MCF 10A (cell line): ENCODE results near the gene C5orf46. TPM values are rescaled to one million over a fixed set of nuclear protein-coding genes. Genes with fewer than 3 reads are reported as not detected.

Experiments used
- BruUV-seq: library from RNA; stranded (reverse); fragments of 400-500 nt; replicated peaks from 2 replicates; lab custom pipeline; 2021; lab: Mats Ljungman, UMichigan
- CTCF ChIA-PET: fragments of 300-600 bp; sonication (Branson Sonifier 250); formaldehyde crosslinking; extraction: SDS; loops from one replicate; lab custom pipeline; 2021; ENCODE audit warnings: antibody characterized with exemption, inconsistent platforms; lab: Yijun Ruan, JAX
- POLR2A ChIA-PET: fragments of 300-600, 350-650 bp; sonication (Branson Sonifier 250); formaldehyde crosslinking; extraction: SDS; loops from one replicate; lab custom pipeline; 2020; ENCODE audit warnings: antibody characterized with exemption, inconsistent platforms; lab: Yijun Ruan, JAX
- DNase-seq: peaks from one replicate; pipeline ENCODE4 v3.0.0-alpha.2; 2018; ENCODE audit not compliant: unreplicated experiment
- H3K27ac Mint-ChIP-seq: one replicate; pipeline ENCODE4 v1.8.0; 2022; ENCODE audit warnings: mild to moderate bottlenecking, low read depth, mixed read lengths; ENCODE audit not compliant: unreplicated experiment
- H3K27me3 Mint-ChIP-seq: one replicate; pipeline ENCODE4 v1.8.0; 2022; ENCODE audit warnings: mixed read lengths; ENCODE audit not compliant: insufficient read depth, unreplicated experiment
- H3K36me3 Mint-ChIP-seq: one replicate; pipeline ENCODE4 v1.8.0; 2022; ENCODE audit warnings: mild to moderate bottlenecking, moderate library complexity, mixed read lengths; ENCODE audit not compliant: insufficient read depth, unreplicated experiment
- H3K4me1 Mint-ChIP-seq: one replicate; pipeline ENCODE4 v1.8.0; 2022; ENCODE audit warnings: mixed read lengths; ENCODE audit not compliant: insufficient read depth, unreplicated experiment
- H3K4me3 Mint-ChIP-seq: one replicate; pipeline ENCODE4 v1.8.0; 2022; ENCODE audit warnings: mild to moderate bottlenecking, moderate library complexity, mixed read lengths; ENCODE audit not compliant: unreplicated experiment
- H3K9me3 Mint-ChIP-seq: one replicate; pipeline ENCODE4 v1.8.0; 2022; ENCODE audit warnings: mixed read lengths; ENCODE audit not compliant: unreplicated experiment
- intact Hi-C: fragments of 100-400 bp; cut with micrococcal nuclease; formaldehyde crosslinking; loops from 2 replicates; pipeline ENCODE4 v1.14.1; 2022
- total RNA-seq: library from RNA; stranded (reverse); gene quantifications from 2 replicates; pipeline ENCODE4 v1.2.3, GENCODE V29; 2022
- TF ChIP-seq, protein P1 (sequence below): fragments of 200-600 bp; IDR thresholded peaks from one replicate; pipeline ENCODE4 v1.8.0; 2022; ENCODE audit warnings: antibody characterized with exemption, mild to moderate bottlenecking; ENCODE audit not compliant: unreplicated experiment

The C5orf46 gene
- total RNA-seq, 1 experiment from 2014 or later, result 5.7 TPM

DNA sequence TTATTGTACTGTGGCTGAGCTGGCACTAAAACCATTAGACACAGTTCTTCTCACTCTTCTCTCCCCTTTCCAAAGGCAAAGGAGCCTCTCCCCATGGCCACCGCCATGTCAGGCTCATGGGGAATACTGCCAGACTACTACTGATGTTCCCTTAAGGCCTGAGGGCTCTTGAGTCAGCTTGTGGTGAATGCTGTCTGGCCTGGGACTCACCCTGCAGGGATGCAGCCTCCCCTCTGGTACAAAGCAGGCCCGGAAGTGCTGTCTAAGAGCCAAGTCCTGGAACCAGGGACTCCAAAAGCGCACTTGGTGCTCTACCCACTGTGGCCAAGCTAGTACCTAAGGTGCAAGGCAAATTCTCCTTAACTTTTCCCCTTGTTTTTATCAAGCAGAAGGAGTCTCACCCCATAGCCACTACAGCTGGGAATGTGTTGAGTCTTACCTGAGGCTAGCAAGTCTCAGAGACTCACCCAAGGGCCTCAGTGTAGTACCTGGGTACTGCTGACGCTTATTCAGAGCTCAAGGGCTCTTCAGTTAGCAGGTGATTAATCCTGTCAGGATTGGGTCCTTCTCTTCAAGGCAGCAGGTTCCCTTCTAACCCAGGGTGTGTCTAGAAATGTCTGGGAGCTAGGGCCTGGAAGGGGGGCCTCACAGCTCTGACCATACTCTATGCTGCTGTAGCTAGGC lies 33.2 kb upstream of the C5orf46 start:
- Mint-ChIP-seq H3K4me1 (peaks cover 9% of the 10 kb centered on the region), H3K4me3 (no peak overlapping the region), H3K27ac (peak overlapping the region; percentile 8), H3K36me3 (no peaks in the 10 kb centered on the region), H3K27me3 (no peaks in the 10 kb centered on the region), H3K9me3 (no peaks in the 10 kb centered on the region)
- CTCF ChIA-PET, result interaction anchor here (0.6 to 2.8 kb wide), 12 partner anchors 10 to 423 kb away, joined by 3 to 22 read pairs (median 4); no protein-coding TSS in a partner anchor
- DNase-seq, result peak; percentile 62
- intact Hi-C loops, result loop anchor here (5.0 kb wide), 1 partner anchor 297 kb away; no protein-coding TSS in a partner anchor
- TF ChIP-seq, protein P1, sequence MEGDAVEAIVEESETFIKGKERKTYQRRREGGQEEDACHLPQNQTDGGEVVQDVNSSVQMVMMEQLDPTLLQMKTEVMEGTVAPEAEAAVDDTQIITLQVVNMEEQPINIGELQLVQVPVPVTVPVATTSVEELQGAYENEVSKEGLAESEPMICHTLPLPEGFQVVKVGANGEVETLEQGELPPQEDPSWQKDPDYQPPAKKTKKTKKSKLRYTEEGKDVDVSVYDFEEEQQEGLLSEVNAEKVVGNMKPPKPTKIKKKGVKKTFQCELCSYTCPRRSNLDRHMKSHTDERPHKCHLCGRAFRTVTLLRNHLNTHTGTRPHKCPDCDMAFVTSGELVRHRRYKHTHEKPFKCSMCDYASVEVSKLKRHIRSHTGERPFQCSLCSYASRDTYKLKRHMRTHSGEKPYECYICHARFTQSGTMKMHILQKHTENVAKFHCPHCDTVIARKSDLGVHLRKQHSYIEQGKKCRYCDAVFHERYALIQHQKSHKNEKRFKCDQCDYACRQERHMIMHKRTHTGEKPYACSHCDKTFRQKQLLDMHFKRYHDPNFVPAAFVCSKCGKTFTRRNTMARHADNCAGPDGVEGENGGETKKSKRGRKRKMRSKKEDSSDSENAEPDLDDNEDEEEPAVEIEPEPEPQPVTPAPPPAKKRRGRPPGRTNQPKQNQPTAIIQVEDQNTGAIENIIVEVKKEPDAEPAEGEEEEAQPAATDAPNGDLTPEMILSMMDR, result no peak
- no TSS peak for BruUV-seq
- POLR2A ChIA-PET, result interaction anchor here (1.0 kb wide), 1 partner anchor 34 kb away, joined by 4 read pairs; no protein-coding TSS in a partner anchor

DNA sequence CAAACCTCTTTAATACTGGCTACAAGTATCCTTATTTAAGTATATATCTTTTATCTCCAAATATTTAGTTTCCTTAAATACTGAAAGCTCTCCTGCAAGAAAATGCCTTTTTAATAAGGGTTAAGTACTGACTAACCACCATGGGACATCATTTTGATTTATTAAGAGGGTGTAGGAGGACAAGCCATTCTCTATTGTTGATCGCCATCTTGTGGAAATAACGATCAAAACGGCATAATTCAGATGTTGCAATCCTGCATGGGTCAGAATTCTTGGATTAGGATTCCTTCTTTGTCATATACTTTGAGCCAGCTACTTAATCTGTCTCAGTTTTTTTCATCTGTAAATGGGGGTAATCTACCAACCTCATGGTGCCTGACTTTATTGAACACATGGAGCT lies 28.7 kb upstream of the C5orf46 start:
- H3K4me3 Mint-ChIP-seq, result no peak overlapping the region
- H3K27me3 Mint-ChIP-seq, result no peaks in the 10 kb centered on the region
- POLR2A ChIA-PET, result interaction anchor here (0.7 to 2.5 kb wide), 5 partner anchors 9 to 77 kb away, joined by 3 to 10 read pairs (median 8); no protein-coding TSS in a partner anchor
- no TSS peak for BruUV-seq
- intact Hi-C loops, result loop anchor here (1.0 to 5.0 kb wide), 4 partner anchors 48 to 307 kb away; no protein-coding TSS in a partner anchor
- peak; percentile 86 for DNase-seq
- H3K9me3 Mint-ChIP-seq, result no peaks in the 10 kb centered on the region
- no peaks in the 10 kb centered on the region for H3K36me3 Mint-ChIP-seq
- H3K27ac Mint-ChIP-seq, result no peak overlapping the region
- CTCF ChIA-PET, result interaction anchor here (0.6 to 10.8 kb wide), 45 partner anchors 11 to 440 kb away, joined by 3 to 415 read pairs (median 5); partner anchors contain the start of genes C5orf46, SCGB3A2 and SPINK1
- peaks cover 9% of the 10 kb centered on the region for H3K4me1 Mint-ChIP-seq
- TF ChIP-seq, protein P1, result peak; percentile 91

DNA sequence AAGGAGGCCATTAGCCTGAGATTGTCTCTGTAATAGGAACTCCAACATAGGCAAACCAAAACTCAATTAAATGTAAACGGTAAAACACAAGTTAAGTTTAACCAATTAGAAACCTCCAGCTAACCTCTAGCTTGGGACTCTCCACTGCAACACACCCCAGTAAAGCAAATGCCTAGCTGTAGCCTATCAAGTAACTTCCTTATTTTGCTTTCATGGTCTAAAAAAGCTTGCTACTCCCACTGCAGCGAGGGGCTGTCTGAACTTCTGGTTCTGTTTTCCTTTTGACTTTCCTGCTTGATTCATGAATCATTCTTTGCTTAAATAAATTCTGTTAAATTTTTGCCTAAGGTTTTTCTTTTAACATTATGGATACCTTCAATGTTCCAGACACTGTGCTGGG lies 24.4 kb upstream of the C5orf46 start:
- CTCF ChIA-PET, result interaction anchor here (0.5 to 10.8 kb wide), 10 partner anchors 7 to 1105 kb away, joined by 3 to 415 read pairs (median 4); partner anchors contain the start of gene SCGB3A2
- Mint-ChIP-seq H3K27ac (no peak overlapping the region), H3K4me1 (no peaks in the 10 kb centered on the region), H3K9me3 (no peaks in the 10 kb centered on the region), H3K36me3 (no peaks in the 10 kb centered on the region), H3K4me3 (no peak overlapping the region), H3K27me3 (no peaks in the 10 kb centered on the region)
- intact Hi-C loops, result no loop called here
- POLR2A ChIA-PET, result no interaction called here
- BruUV-seq, result no TSS peak
- DNase-seq, result no peak
- TF ChIP-seq, protein P1, result no peak

DNA sequence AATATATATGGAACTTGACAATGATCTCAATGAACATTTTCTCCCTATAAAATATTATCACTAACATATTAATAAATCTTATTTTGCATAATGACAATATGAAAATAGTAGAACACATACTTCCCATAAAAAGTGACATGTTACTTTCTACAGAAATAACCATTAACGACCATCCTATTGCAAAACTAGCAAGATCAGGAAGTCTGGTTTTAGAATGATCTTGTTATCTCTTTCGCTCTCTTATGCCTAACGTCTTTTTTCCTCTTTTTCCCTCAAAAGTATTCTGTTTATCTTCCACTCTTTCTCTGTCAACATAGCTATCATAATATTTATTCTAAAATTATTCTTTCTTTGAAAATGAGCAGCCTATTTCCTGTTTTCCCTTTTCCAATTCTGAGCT lies 21.6 kb upstream of the C5orf46 start:
- DNase-seq, result no peak
- Mint-ChIP-seq H3K36me3 (no peaks in the 10 kb centered on the region), H3K4me3 (no peak overlapping the region), H3K4me1 (no peaks in the 10 kb centered on the region), H3K9me3 (no peaks in the 10 kb centered on the region), H3K27ac (no peak overlapping the region), H3K27me3 (no peaks in the 10 kb centered on the region)
- TF ChIP-seq, protein P1, result no peak
- ChIA-PET POLR2A (interaction anchor here (0.7 to 1.3 kb wide), 4 partner anchors 10 to 174 kb away, joined by 3 to 5 read pairs (median 4); no protein-coding TSS in a partner anchor), CTCF (interaction anchor here (0.6 to 10.8 kb wide), 5 partner anchors 43 to 406 kb away, joined by 3 to 415 read pairs (median 4); partner anchors contain the start of gene SCGB3A2)
- intact Hi-C loops, result no loop called here
- no TSS peak for BruUV-seq
